IgD-negative memory B cell (primary cell): ENCODE results near the gene UNC45A. TPM values are rescaled to one million over a fixed set of nuclear protein-coding genes. Genes with fewer than 3 reads are reported as not detected.
A peak's percentile ranks its signal among the peaks of the same experiment; 100 is the strongest.
"Not testable (repeated sequence)": the region's sequence is repeated elsewhere in the genome, so short reads cannot be mapped to it uniquely, and the experiment has no call there.

ENCODE experiments used
- H3K27ac Mint-ChIP-seq, 3 donors: one replicate each; pipeline ENCODE4 v1.8.0; 2020 to 2022; ENCODE audit warnings: mild to moderate bottlenecking in 3 of 3, mixed read lengths in 3 of 3, moderate library complexity in 1 of 3
- H3K27me3 Mint-ChIP-seq: one replicate; pipeline ENCODE4 v1.8.0; 2021; ENCODE audit warnings: mixed read lengths
- H3K36me3 Mint-ChIP-seq: one replicate; pipeline ENCODE4 v1.8.0; 2020; ENCODE audit warnings: mild to moderate bottlenecking, mixed read lengths
- H3K4me1 Mint-ChIP-seq, 3 donors: one replicate each; pipeline ENCODE4 v1.8.0; 2020 to 2022; ENCODE audit warnings: mixed read lengths in 3 of 3, mild to moderate bottlenecking in 1 of 3
- H3K4me3 Mint-ChIP-seq, 4 donors: one replicate each; pipeline ENCODE4 v1.8.0; 2020 to 2022; ENCODE audit warnings: mild to moderate bottlenecking in 4 of 4, mixed read lengths in 4 of 4, moderate library complexity in 3 of 4
- H3K9me3 Mint-ChIP-seq, 3 donors: one replicate each; pipeline ENCODE4 v1.8.0; 2020 to 2021; ENCODE audit warnings: mixed read lengths in 3 of 3, mild to moderate bottlenecking in 1 of 3
- polyA plus RNA-seq: library from polyadenylated mRNA; unstranded; fragments of 300-500 nt; fragmentation: Illumina TruSeq; gene quantifications from one replicate; pipeline ENCODE4 v1.2.3, GENCODE V29; 2021

Gene UNC45A
- polyA plus RNA-seq, 1 donor from 2014 or later: 65.3 TPM

DNA sequence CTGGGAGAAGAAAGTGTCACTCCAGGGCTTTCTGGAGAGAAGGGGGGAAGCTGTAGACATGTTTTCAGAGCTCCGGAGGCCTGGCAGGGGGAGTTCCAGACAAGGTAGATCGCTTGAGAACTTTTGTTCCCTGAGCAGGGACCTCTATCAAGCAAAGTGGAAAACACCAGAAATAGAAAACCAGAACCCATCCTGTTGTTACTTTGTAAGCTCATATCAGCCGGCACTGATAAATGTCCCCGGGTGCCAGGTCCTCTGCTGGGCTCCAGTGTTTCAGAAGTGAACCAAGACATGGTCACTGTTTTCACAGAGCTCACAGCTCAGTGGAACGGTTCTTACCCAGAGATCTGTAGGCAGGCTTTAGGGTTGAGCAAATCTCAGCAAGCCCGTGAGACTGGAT, 16.2 kb upstream of the UNC45A start:
- Mint-ChIP-seq H3K9me3 (no peaks in the 10 kb centered on the region), H3K27me3 (no peaks in the 10 kb centered on the region), H3K4me3 (no peak overlapping the region), H3K4me1 (peaks cover 0 to 4% (median 0%) of the 10 kb centered on the region in 3 donors), H3K36me3 (peaks cover 6% of the 10 kb centered on the region), H3K27ac (no peak overlapping the region)

- H3K9me3 Mint-ChIP-seq: no peaks in the 10 kb centered on the region
- H3K4me3 Mint-ChIP-seq: no peak overlapping the region
- H3K27ac Mint-ChIP-seq: no peak overlapping the region
- H3K27me3 Mint-ChIP-seq: no peaks in the 10 kb centered on the region
- H3K4me1 Mint-ChIP-seq: peaks cover 0 to 4% (median 4%) of the 10 kb centered on the region in 3 donors
- H3K36me3 Mint-ChIP-seq: peaks cover 8% of the 10 kb centered on the region
These were observed 13.2 kb upstream of the UNC45A start for GRCh38 chr15:90921887-90922286.

DNA sequence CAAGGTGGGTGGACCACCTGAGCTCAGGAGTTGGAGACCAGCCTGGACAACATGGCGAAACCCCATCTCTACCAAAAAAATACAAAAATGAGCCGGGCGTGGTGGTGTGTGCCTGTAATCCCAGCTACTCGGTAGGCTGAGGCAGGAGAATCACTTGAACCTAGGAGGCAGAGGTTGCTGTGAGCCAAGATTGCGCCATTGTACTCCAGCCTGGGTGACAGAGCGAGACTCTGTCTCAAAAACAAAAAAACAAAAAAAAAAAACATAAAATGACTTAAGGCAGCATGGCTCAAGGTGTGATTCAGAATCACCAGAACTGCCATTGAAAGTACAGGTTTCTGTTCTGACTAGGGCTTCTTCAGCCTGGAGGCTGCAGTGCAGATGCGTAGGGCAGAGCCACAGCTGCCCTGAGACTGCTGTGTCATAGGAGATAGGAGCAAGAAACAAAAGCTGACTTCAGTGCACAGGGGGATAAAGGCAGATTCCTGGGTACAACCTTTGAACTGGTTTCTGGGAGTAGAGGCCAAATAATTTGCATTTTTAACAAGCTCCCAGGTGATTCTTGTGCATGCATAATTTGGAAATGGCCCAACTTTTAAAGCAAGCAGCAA, 12.3 kb upstream of the UNC45A start:
- H3K27ac Mint-ChIP-seq, H3K27me3 Mint-ChIP-seq, H3K36me3 Mint-ChIP-seq, H3K9me3 Mint-ChIP-seq, H3K4me1 Mint-ChIP-seq: not testable (repeated sequence)
- peak overlapping the region in 1 of 4 donors; percentile 50 for H3K4me3 Mint-ChIP-seq

GRCh38 chr15:90924375-90924774, 10.7 kb upstream of the UNC45A start:
- no peaks in the 10 kb centered on the region for H3K9me3 Mint-ChIP-seq
- peak overlapping the region in 1 of 4 donors; percentile 55 for H3K4me3 Mint-ChIP-seq
- H3K27me3 Mint-ChIP-seq: no peaks in the 10 kb centered on the region
- peaks cover 4 to 6% (median 5%) of the 10 kb centered on the region in 3 donors for H3K4me1 Mint-ChIP-seq
- peaks cover 6% of the 10 kb centered on the region for H3K36me3 Mint-ChIP-seq
- peak overlapping the region in 1 of 3 donors; percentile 40 for H3K27ac Mint-ChIP-seq

- not testable (repeated sequence) for H3K9me3 Mint-ChIP-seq, H3K36me3 Mint-ChIP-seq, H3K27me3 Mint-ChIP-seq, H3K27ac Mint-ChIP-seq
- H3K4me3 Mint-ChIP-seq: peak overlapping the region in 3 of 4 donors; percentile 4 to 57 (median 39)
- peaks cover 18 to 22% (median 21%) of the 10 kb centered on the region in 3 donors for H3K4me1 Mint-ChIP-seq
These were observed 8.3 kb upstream of the UNC45A start for GRCh38 chr15:90926766-90927165.

- peaks cover 24 to 26% (median 24%) of the 10 kb centered on the region in 3 donors for H3K4me1 Mint-ChIP-seq
- not testable (repeated sequence) for H3K27ac Mint-ChIP-seq
These were observed 7.0 kb upstream of the UNC45A start for GRCh38 chr15:90928106-90928505.

GRCh38 chr15:90929246-90930019, 5.7 kb upstream of the UNC45A start:
- Mint-ChIP-seq H3K27me3 (no peaks in the 10 kb centered on the region), H3K36me3 (peaks cover 2% of the 10 kb centered on the region), H3K4me1 (peaks cover 28 to 30% (median 29%) of the 10 kb centered on the region in 3 donors), H3K27ac (peak overlapping the region; percentile 98 to 99 (median 99)), H3K4me3 (peak overlapping the region; percentile 88 to 100 (median 100)), H3K9me3 (no peaks in the 10 kb centered on the region)

More at GRCh38 chr15:90928106-90928505, 7.0 kb upstream of the UNC45A start:
- H3K4me3 Mint-ChIP-seq: peak overlapping the region in 2 of 4 donors; percentile 21 to 89
- H3K9me3 Mint-ChIP-seq, H3K36me3 Mint-ChIP-seq, H3K27me3 Mint-ChIP-seq: not testable (repeated sequence)

DNA sequence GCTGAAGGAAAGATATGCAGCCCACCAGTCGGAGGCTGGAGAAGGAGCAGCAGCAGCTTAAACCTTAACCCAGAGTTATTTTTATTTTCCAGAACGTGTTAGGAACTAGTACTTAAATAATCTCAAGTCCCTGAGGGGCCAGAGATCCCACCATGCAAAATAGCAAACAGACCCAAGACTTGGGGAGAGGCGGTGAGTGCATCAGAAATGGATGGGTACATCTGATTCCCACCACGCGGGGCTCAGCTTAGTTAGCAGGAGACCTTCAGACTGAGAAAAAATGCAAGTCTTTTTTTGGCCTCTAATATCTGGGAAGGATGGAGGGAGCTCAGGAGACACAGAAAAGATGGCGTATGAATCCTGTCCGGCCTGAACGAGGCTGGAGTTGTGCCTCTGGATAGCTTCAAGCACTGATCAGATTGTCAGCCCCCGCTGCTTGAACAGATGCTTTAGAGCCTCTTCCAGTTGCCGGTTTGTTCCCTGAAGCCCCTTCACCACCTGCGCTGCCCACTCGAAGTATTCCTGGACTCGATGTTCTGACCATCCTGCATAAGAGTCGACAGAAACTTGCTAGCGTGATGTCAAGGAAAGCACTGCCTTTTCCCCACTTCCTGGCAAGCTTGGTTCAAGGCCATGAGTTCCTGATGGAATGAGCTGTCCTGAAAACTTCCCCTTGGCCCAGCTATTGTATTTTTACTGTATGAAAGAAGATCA, 4.1 kb upstream of the UNC45A start:
- peak overlapping the region; percentile 97 to 100 (median 100) for H3K4me3 Mint-ChIP-seq
- peaks cover 27 to 34% (median 31%) of the 10 kb centered on the region in 3 donors for H3K4me1 Mint-ChIP-seq

DNA sequence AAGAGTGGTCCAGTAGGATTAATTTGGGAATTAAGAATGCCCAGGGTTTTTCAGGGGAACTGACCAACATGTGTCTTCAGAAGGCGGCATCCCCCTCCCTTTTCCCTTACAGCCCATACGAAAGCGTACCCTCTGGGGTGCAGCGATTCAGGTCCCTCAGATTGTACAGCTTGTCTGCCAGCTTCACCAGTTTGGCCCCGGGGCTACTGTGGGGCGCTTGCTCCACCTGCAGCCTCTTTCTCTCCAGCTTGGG, 3.6 kb upstream of the UNC45A start:
- Mint-ChIP-seq H3K4me1 (peaks cover 32 to 39% (median 36%) of the 10 kb centered on the region in 3 donors), H3K4me3 (peak overlapping the region; percentile 97 to 100 (median 100)), H3K9me3 (no peaks in the 10 kb centered on the region), H3K27me3 (no peaks in the 10 kb centered on the region), H3K27ac (peak overlapping the region; percentile 99), H3K36me3 (no peaks in the 10 kb centered on the region)

More for the DNA sequence above, 4.1 kb upstream of the UNC45A start:
- Mint-ChIP-seq H3K36me3 (no peaks in the 10 kb centered on the region), H3K27me3 (no peaks in the 10 kb centered on the region), H3K9me3 (no peaks in the 10 kb centered on the region), H3K27ac (peak overlapping the region; percentile 99)

GRCh38 chr15:90931828-90932659, 3.0 kb upstream of the UNC45A start, which contains the start of gene HDDC3:
Gene HDDC3 (minus strand): TSS chr15:90932549. CDS start chr15:90932540, 9 bp downstream.
- H3K4me3 Mint-ChIP-seq: peak within 1 kb of the TSS; percentile 97 to 100 (median 100)
- H3K27me3 Mint-ChIP-seq: no peaks in the 10 kb centered on the region
- no peaks in the 10 kb centered on the region for H3K36me3 Mint-ChIP-seq
- H3K9me3 Mint-ChIP-seq: no peaks in the 10 kb centered on the region
- peak within 1 kb of the TSS; percentile 99 for H3K27ac Mint-ChIP-seq
- H3K4me1 Mint-ChIP-seq: peaks cover 35 to 42% (median 39%) of the 10 kb centered on the region in 3 donors

DNA sequence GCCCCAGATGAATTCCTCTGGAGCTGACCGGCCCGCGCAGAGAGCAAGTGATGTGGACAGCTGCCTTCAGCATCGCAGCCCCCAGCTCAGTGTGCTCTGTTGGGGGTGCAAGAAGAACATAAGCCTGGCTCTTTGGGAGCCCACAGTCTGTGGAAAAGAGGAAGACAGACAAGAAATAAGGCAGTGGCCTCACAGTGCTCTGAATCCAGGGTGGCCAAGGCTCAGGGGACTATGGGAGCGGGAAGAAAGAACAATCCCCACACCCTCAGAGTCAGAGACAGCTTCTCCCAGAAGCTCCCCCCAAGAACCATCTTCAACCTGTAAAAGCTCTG, 2.5 kb upstream of the UNC45A start:
- H3K27ac Mint-ChIP-seq: peak overlapping the region; percentile 99
- H3K4me1 Mint-ChIP-seq: peaks cover 35 to 42% (median 39%) of the 10 kb centered on the region in 3 donors
- H3K4me3 Mint-ChIP-seq: peak overlapping the region; percentile 81 to 100 (median 98)
- no peaks in the 10 kb centered on the region for H3K27me3 Mint-ChIP-seq
- no peaks in the 10 kb centered on the region for H3K9me3 Mint-ChIP-seq
- no peaks in the 10 kb centered on the region for H3K36me3 Mint-ChIP-seq

GRCh38 chr15:90933301-90933700, 1.8 kb upstream of the UNC45A start:
- Mint-ChIP-seq H3K27me3 (no peaks in the 10 kb centered on the region), H3K36me3 (no peaks in the 10 kb centered on the region), H3K4me1 (peaks cover 35 to 42% (median 39%) of the 10 kb centered on the region in 3 donors), H3K9me3 (no peaks in the 10 kb centered on the region), H3K4me3 (peak overlapping the region; percentile 16 to 100 (median 80)), H3K27ac (peak overlapping the region in 2 of 3 donors; percentile 31 to 69)

GRCh38 chr15:90934256-90934948, 683 bp upstream of the UNC45A start:
- H3K9me3 Mint-ChIP-seq: no peaks in the 10 kb centered on the region
- no peaks in the 10 kb centered on the region for H3K36me3 Mint-ChIP-seq
- peaks cover 32 to 40% (median 33%) of the 10 kb centered on the region in 3 donors for H3K4me1 Mint-ChIP-seq
- peak overlapping the region; percentile 87 to 97 (median 94) for H3K4me3 Mint-ChIP-seq
- no peaks in the 10 kb centered on the region for H3K27me3 Mint-ChIP-seq
- H3K27ac Mint-ChIP-seq: peak overlapping the region; percentile 11 to 98 (median 91)

- Mint-ChIP-seq H3K4me3 (peak overlapping the region; percentile 87 to 97 (median 94)), H3K27me3 (no peaks in the 10 kb centered on the region)
These were observed 1.7 kb downstream of the UNC45A start for GRCh38 chr15:90936823-90937222.

More at GRCh38 chr15:90936823-90937222, 1.7 kb downstream of the UNC45A start:
- Mint-ChIP-seq H3K27ac (peak overlapping the region in 2 of 3 donors; percentile 36 to 85), H3K9me3 (no peaks in the 10 kb centered on the region), H3K4me1 (peaks cover 18 to 20% (median 20%) of the 10 kb centered on the region in 3 donors), H3K36me3 (no peaks in the 10 kb centered on the region)
